Measurements from ENCODE around the gene DUS2. TPM values are rescaled to one million over a fixed set of nuclear protein-coding genes. Genes with fewer than 3 reads are reported as not detected.

The DUS2 gene
- total RNA-seq, 1 experiment from 2014 or later: 33.6 TPM

- peaks cover 4% of the 10 kb centered on the region; the same call in 1 of the 2 replicates for H3K4me1 ChIP-seq
- intact Hi-C loops (cut with micrococcal nuclease; ENCODE audit: unreplicated experiment): no loop called here
- Mint-ChIP-seq H3K27me3 (ENCODE audit: insufficient read depth, unreplicated experiment) (no peaks in the 10 kb centered on the region), H3K4me3 (ENCODE audit: unreplicated experiment) (no peak within 1 kb of the TSS), H3K9me3 (ENCODE audit: unreplicated experiment) (no peaks in the 10 kb centered on the region), H3K27ac (ENCODE audit: unreplicated experiment) (no peak within 1 kb of the TSS), H3K4me1 (ENCODE audit: low read depth, unreplicated experiment) (peaks cover 5% of the 10 kb centered on the region), H3K36me3 (ENCODE audit: insufficient read depth, unreplicated experiment) (no peaks in the 10 kb centered on the region)
- ChIA-PET CTCF (no interaction called here), POLR2A (interaction anchor here (0.6 kb wide), 1 partner anchor 126 kb away, joined by 5 read pairs; no protein-coding TSS in a partner anchor)
- no peaks in the 10 kb centered on the region for H3K36me3 ChIP-seq (ENCODE audit: control insufficient read depth, insufficient read depth, low read length)
- no peaks in the 10 kb centered on the region for H3K9me3 ChIP-seq
- H3K27me3 ChIP-seq (replicated peaks; ENCODE audit: control insufficient read depth, insufficient read depth, low read length): no peaks in the 10 kb centered on the region
- TF ChIP-seq CTCF (IDR thresholded peaks at IDR 0.05; ENCODE audit: insufficient read depth in 1 of 2, low read depth in 1 of 2, low read length in 1 of 2, severe bottlenecking in 1 of 2, unreplicated experiment in 1 of 2): no peak
- no peak within 1 kb of the TSS for H3K4me3 ChIP-seq (ENCODE audit: low read depth, low read length)
- BruUV-seq (replicated peaks): no TSS peak
- no peak for DNase-seq
These were observed 43.0 kb upstream of the DUS2 start, which contains the start of gene DPEP3 for GRCh38 chr16:67979955-67980678. Gene DPEP3 (minus strand): TSS chr16:67980499. CDS start chr16:67980380, 119 bp downstream.

GRCh38 chr16:67982011-67982696 is 40.9 kb upstream of the DUS2 start:
- no peaks in the 10 kb centered on the region for H3K27me3 Mint-ChIP-seq (ENCODE audit: insufficient read depth, unreplicated experiment)
- no TSS peak for BruUV-seq (replicated peaks)
- CTCF ChIA-PET: interaction anchor here (0.6 to 1.2 kb wide), 2 partner anchors 12 to 165 kb away, joined by 3 read pairs; no protein-coding TSS in a partner anchor
- Histone ChIP-seq H3K4me3 (ENCODE audit: low read depth, low read length) (no peak overlapping the region), H3K4me1 (peaks cover 4% of the 10 kb centered on the region; the same call in 1 of the 2 replicates), H3K9me3 (no peaks in the 10 kb centered on the region), H3K36me3 (ENCODE audit: control insufficient read depth, insufficient read depth, low read length) (no peaks in the 10 kb centered on the region), H3K27me3 (replicated peaks; ENCODE audit: control insufficient read depth, insufficient read depth, low read length) (no peaks in the 10 kb centered on the region)
- DNase-seq: no peak
- intact Hi-C loops (cut with micrococcal nuclease; ENCODE audit: unreplicated experiment): no loop called here
- TF ChIP-seq CTCF (IDR thresholded peaks at IDR 0.05; ENCODE audit: insufficient read depth in 1 of 2, low read depth in 1 of 2, low read length in 1 of 2, severe bottlenecking in 1 of 2, unreplicated experiment in 1 of 2): no peak
- POLR2A ChIA-PET: interaction anchor here (0.6 kb wide), 2 partner anchors 103 to 608 kb away, joined by 4 to 10 read pairs; no protein-coding TSS in a partner anchor
- H3K9me3 Mint-ChIP-seq (ENCODE audit: unreplicated experiment): no peaks in the 10 kb centered on the region
- H3K36me3 Mint-ChIP-seq (ENCODE audit: insufficient read depth, unreplicated experiment): no peaks in the 10 kb centered on the region
- H3K4me3 Mint-ChIP-seq (ENCODE audit: unreplicated experiment): no peak overlapping the region
- H3K27ac Mint-ChIP-seq (ENCODE audit: unreplicated experiment): no peak overlapping the region
- peaks cover 5% of the 10 kb centered on the region for H3K4me1 Mint-ChIP-seq (ENCODE audit: low read depth, unreplicated experiment)

- no TSS peak for BruUV-seq (replicated peaks)
- CTCF ChIA-PET: no interaction called here
- intact Hi-C loops (cut with micrococcal nuclease; ENCODE audit: unreplicated experiment): no loop called here
These were observed 36.1 kb upstream of the DUS2 start for GRCh38 chr16:67986949-67987348.

More at GRCh38 chr16:67986949-67987348, 36.1 kb upstream of the DUS2 start:
- Histone ChIP-seq H3K4me1 (peaks cover 4% of the 10 kb centered on the region; the same call in 1 of the 2 replicates), H3K36me3 (ENCODE audit: control insufficient read depth, insufficient read depth, low read length) (no peaks in the 10 kb centered on the region), H3K4me3 (ENCODE audit: low read depth, low read length) (no peak overlapping the region), H3K27me3 (replicated peaks; ENCODE audit: control insufficient read depth, insufficient read depth, low read length) (no peaks in the 10 kb centered on the region), H3K9me3 (no peaks in the 10 kb centered on the region)
- no peak for TF ChIP-seq CTCF (IDR thresholded peaks at IDR 0.05; ENCODE audit: insufficient read depth in 1 of 2, low read depth in 1 of 2, low read length in 1 of 2, severe bottlenecking in 1 of 2, unreplicated experiment in 1 of 2)
- Mint-ChIP-seq H3K27me3 (ENCODE audit: insufficient read depth, unreplicated experiment) (no peaks in the 10 kb centered on the region), H3K27ac (ENCODE audit: unreplicated experiment) (no peak overlapping the region), H3K9me3 (ENCODE audit: unreplicated experiment) (no peaks in the 10 kb centered on the region), H3K4me3 (ENCODE audit: unreplicated experiment) (no peak overlapping the region), H3K36me3 (ENCODE audit: insufficient read depth, unreplicated experiment) (no peaks in the 10 kb centered on the region), H3K4me1 (ENCODE audit: low read depth, unreplicated experiment) (peaks cover 5% of the 10 kb centered on the region)
- no peak for DNase-seq
- POLR2A ChIA-PET: no interaction called here

All from Caco-2 (cell line).